Endothelial cell of umbilical vein (primary cell): ENCODE results near the gene MDP1.

Experiments used
- CTCF ChIP-seq, 2 donors: IDR thresholded peaks; 1 replicate in 1 of 2; 2 replicates in 1 of 2; pipeline ENCODE4 v1.5.1; 2011; ENCODE audit warnings: low read length in 2 of 2, mild to moderate bottlenecking in 2 of 2, moderate library complexity in 2 of 2, control low read depth in 1 of 2, inconsistent platforms in 1 of 2, low read depth in 1 of 2; ENCODE audit not compliant: insufficient read depth in 1 of 2; ENCODE audit errors: extremely low read depth in 1 of 2
- GATA2 ChIP-seq: IDR thresholded peaks from 2 replicates; pipeline ENCODE4 v1.7.0; 2011; ENCODE audit warnings: low read depth, mild to moderate bottlenecking, moderate library complexity, mixed read lengths, low read length; ENCODE audit not compliant: insufficient read length, insufficient read depth
- JUN ChIP-seq: IDR thresholded peaks from 2 replicates; pipeline ENCODE4 v1.6.1; 2011; ENCODE audit warnings: borderline replicate concordance, low read depth; ENCODE audit not compliant: insufficient read length, insufficient read depth
- MAX ChIP-seq: IDR thresholded peaks from 2 replicates; pipeline ENCODE4 v1.6.1; 2011; ENCODE audit not compliant: insufficient read depth, insufficient read length
- POLR2A ChIP-seq: IDR thresholded peaks from 2 replicates; pipeline ENCODE4 v1.6.1; 2012; ENCODE audit warnings: low read depth, mild to moderate bottlenecking, control low read depth, low read length

DNA sequence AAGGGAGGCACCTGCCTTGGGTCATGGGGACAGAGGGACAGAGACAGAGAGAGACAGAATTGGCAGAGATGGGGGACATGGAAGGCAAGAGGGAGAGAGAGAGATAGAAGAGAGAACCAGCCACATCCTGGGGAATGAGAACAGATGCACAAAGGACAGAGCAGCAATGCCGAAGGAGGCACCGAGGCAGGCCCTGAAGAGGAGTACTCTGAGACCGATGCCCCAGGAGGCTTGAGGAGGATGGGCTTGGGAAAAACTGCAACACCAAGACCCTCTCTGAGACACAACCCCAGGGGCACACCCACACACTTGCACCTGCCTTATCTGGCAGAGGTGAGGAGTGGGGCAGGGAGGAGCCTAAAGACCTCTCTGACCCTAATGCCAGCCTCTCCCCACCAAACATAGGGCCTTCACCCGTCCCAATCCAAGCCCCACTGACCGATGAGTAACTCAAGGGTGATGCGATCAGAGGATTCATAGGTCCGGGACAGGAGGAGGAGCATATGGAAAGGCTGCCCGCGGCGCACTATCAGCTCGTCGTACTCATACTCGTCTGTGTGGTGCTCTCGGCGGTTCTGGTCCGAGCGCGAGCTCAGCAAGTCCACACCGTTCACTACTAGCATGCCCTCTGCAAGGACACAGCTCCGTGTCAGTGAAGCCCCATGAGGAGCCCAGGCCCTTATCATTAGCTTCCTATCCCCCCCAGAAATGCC lies 45.5 kb upstream of the MDP1 start:
- TF ChIP-seq GATA2 (no peak), JUN (no peak), CTCF (IDR thresholded peaks at IDR 0.05; ENCODE audit: extremely low read depth in 1 of 2, insufficient read depth in 1 of 2, low read depth in 1 of 2, low read length in 2 of 2) (no peak), MAX (no peak), POLR2A (no peak)
